ENCODE measurements around the gene SPRED2.

- TF ChIP-seq POLR2A (IDR thresholded peaks at IDR 0.05): no peak
- no peak for TF ChIP-seq CTCF (IDR thresholded peaks at IDR 0.05)
Observed at GRCh38 chr2:65300761-65301711, 131.4 kb downstream of the SPRED2 start.

Data from vagina (tissue), 2 donors.